Measurements from ENCODE around the gene TENM4.

DNA sequence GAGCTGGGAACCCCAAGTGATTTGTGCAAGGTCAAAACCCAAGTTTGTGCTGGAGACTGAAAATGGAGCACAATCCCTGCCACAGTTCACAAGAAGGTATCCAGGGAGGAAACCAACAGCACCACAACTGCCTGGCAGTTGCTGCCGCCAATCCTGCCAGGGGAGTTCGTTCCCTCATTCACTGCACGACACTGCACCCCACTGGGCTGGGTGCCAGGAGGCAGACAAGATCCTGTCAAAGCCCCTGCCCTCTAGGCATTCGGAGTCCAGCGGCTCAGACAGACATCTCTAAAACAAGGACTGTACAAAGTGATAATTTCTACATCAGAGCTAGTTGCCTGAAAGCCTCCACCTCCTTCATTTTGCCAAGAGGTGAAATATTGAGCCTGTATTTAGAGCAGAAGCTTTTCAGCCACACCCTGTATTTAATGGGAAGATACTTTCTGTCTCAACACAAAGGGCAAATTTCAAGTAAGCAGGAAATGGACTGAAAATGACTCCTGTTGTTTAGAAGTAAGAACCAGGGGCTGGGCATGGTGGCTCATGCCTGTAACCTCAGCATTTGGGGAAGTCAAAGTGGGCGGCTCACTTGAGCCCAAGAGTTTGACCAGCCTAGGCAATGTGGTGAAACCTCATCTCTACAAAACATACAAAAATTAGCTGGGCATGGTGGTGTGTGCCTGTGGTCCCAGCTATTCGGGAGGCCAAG, 588.8 kb downstream of the TENM4 start:
- TF ChIP-seq EGR1 (IDR thresholded peaks at IDR 0.05) (no peak), TEAD4 (IDR thresholded peaks at IDR 0.05) (no peak)
- TF ChIP-seq, protein P1, sequence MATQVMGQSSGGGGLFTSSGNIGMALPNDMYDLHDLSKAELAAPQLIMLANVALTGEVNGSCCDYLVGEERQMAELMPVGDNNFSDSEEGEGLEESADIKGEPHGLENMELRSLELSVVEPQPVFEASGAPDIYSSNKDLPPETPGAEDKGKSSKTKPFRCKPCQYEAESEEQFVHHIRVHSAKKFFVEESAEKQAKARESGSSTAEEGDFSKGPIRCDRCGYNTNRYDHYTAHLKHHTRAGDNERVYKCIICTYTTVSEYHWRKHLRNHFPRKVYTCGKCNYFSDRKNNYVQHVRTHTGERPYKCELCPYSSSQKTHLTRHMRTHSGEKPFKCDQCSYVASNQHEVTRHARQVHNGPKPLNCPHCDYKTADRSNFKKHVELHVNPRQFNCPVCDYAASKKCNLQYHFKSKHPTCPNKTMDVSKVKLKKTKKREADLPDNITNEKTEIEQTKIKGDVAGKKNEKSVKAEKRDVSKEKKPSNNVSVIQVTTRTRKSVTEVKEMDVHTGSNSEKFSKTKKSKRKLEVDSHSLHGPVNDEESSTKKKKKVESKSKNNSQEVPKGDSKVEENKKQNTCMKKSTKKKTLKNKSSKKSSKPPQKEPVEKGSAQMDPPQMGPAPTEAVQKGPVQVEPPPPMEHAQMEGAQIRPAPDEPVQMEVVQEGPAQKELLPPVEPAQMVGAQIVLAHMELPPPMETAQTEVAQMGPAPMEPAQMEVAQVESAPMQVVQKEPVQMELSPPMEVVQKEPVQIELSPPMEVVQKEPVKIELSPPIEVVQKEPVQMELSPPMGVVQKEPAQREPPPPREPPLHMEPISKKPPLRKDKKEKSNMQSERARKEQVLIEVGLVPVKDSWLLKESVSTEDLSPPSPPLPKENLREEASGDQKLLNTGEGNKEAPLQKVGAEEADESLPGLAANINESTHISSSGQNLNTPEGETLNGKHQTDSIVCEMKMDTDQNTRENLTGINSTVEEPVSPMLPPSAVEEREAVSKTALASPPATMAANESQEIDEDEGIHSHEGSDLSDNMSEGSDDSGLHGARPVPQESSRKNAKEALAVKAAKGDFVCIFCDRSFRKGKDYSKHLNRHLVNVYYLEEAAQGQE (IDR thresholded peaks at IDR 0.05; ENCODE audit: low read depth): no peak

All from Ishikawa (cell line).